Kidney (tissue), 14 donors: Measurements from ENCODE around the gene SF3B2. TPM values are rescaled to one million over a fixed set of nuclear protein-coding genes. Genes with fewer than 3 reads are reported as not detected.
A peak's percentile ranks its signal among the peaks of the same experiment; 100 is the strongest.

Source experiments
- DNase-seq, 5 donors: peaks; one replicate each; pipeline ENCODE4 v3.0.0-alpha.2; 2013 to 2020
- FAIRE-seq: peaks from 2 replicates; lab custom pipeline; 2012; peaks lifted over from hg19 to GRCh38; lab: Jason Lieb, UNC
- H3K27ac ChIP-seq, 2 donors: one replicate each; pipeline ENCODE4 v1.7.0; 2013; ENCODE audit warnings: low read depth in 2 of 2, low read length in 2 of 2, inconsistent platforms in 1 of 2
- H3K27me3 ChIP-seq: one replicate; pipeline ENCODE4 v1.7.1; 2013; ENCODE audit warnings: low read length, inconsistent platforms; ENCODE audit not compliant: control insufficient read depth, insufficient read depth
- H3K36me3 ChIP-seq, 3 donors: one replicate each; pipeline versions ENCODE4 v1.7.0 to v1.7.1; 2013; ENCODE audit warnings: low read length in 3 of 3, control low read depth in 1 of 3, inconsistent platforms in 1 of 3; ENCODE audit not compliant: insufficient read depth in 3 of 3, control insufficient read depth in 2 of 3
- H3K4me1 ChIP-seq, 3 donors: one replicate each; pipeline versions ENCODE4 v1.7.0 to v1.7.1; 2013; ENCODE audit warnings: low read length in 3 of 3, inconsistent platforms in 1 of 3, low read depth in 1 of 3; ENCODE audit not compliant: control insufficient read depth in 2 of 3, insufficient read depth in 2 of 3
- H3K4me3 ChIP-seq, 3 donors: one replicate each; pipeline versions ENCODE4 v1.7.0 to v1.8.1; 2013; ENCODE audit warnings: low read length in 3 of 3, control low read depth in 1 of 3, inconsistent platforms in 1 of 3
- H3K9ac ChIP-seq, 3 donors: one replicate each; pipeline versions ENCODE4 v1.7.0 to v1.7.1; 2013; ENCODE audit warnings: low read length in 3 of 3, control low read depth in 1 of 3, inconsistent platforms in 1 of 3
- H3K9me3 ChIP-seq, 3 donors: one replicate each; pipeline versions ENCODE4 v1.7.0 to v1.7.1; 2013; ENCODE audit warnings: low read length in 3 of 3, control low read depth in 1 of 3, inconsistent platforms in 1 of 3; ENCODE audit not compliant: control insufficient read depth in 2 of 3, insufficient read depth in 1 of 3
- CTCF ChIP-seq: IDR thresholded peaks from 3 replicates; pipeline ENCODE4 v1.5.1; 2012; ENCODE audit warnings: mild to moderate bottlenecking, moderate library complexity, borderline replicate concordance; ENCODE audit not compliant: insufficient read depth; ENCODE audit errors: extremely low read depth
- intact Hi-C: fragments of 100-400 bp; cut with DNase I; formaldehyde crosslinking; loops from one replicate; pipeline ENCODE4 v1.11.1; 2022
- polyA plus RNA-seq: library from polyadenylated mRNA; stranded (reverse); fragments of 350-450 nt; fragmentation: Illumina TruSeq; extraction: RNeasy Lipid Tissue Mini Kit (QIAGEN cat#74804); gene quantifications from one replicate; pipeline ENCODE4 v1.2.3, GENCODE V29; 2014; ENCODE audit warnings: low read depth, low replicate concordance; ENCODE audit not compliant: insufficient read depth
- total RNA-seq: library from RNA; stranded (reverse); fragmentation: NEBNext Ultra II Directional; extraction: Animal tissue kit (Norgen Biotek cat#: 25700); gene quantifications from one replicate; pipeline ENCODE4 v1.2.1, GENCODE V29; 2021
- donor health status: control.
- donor health status: control.
- donor health status: control.
- donor health status: control.
- donor health status: control.
- donor health status: DM: yes; HTN: yes; CAD: no.
- donor health status: Normal renal cell carcinoma (clear cell type).

Gene SF3B2
- total and polyA plus RNA-seq, 2 donors from 2014 or later, result 114 to 172 TPM

- H3K27me3 ChIP-seq, result peaks cover 9% of the 10 kb centered on the region
- DNase-seq (peak in 1 of 5 donors; percentile 64), FAIRE-seq (no peak)
- no peak for TF ChIP-seq CTCF
- intact Hi-C loops, result no loop called here
- H3K4me3 ChIP-seq, result no peak overlapping the region
- no peaks in the 10 kb centered on the region for H3K9me3 ChIP-seq
- H3K27ac ChIP-seq, result no peak overlapping the region
- H3K36me3 ChIP-seq, result no peaks in the 10 kb centered on the region
- peaks cover 0 to 3% (median 0%) of the 10 kb centered on the region in 3 donors for H3K4me1 ChIP-seq
- H3K9ac ChIP-seq, result no peak overlapping the region
Measured at GRCh38 chr11:66012371-66012945, 39.7 kb upstream of the SF3B2 start.

- Histone ChIP-seq H3K9ac (no peak overlapping the region), H3K36me3 (no peaks in the 10 kb centered on the region), H3K27ac (no peak overlapping the region), H3K9me3 (no peaks in the 10 kb centered on the region), H3K4me1 (peaks cover 0 to 3% (median 0%) of the 10 kb centered on the region in 3 donors), H3K27me3 (peaks cover 9% of the 10 kb centered on the region), H3K4me3 (no peak overlapping the region)
- intact Hi-C loops, result no loop called here
- TF ChIP-seq CTCF, result no peak
- FAIRE-seq, result no peak
- peak in 1 of 5 donors; percentile 55 for DNase-seq
Measured at GRCh38 chr11:66012946-66013761, 39.0 kb upstream of the SF3B2 start.

- no peak overlapping the region for H3K9ac ChIP-seq
- H3K4me1 ChIP-seq, result peaks cover 0 to 3% (median 0%) of the 10 kb centered on the region in 3 donors
- no peak overlapping the region for H3K27ac ChIP-seq
- no peak for DNase-seq
- no peak for FAIRE-seq
- no peak overlapping the region for H3K4me3 ChIP-seq
- H3K36me3 ChIP-seq, result no peaks in the 10 kb centered on the region
- intact Hi-C loops, result no loop called here
- no peaks in the 10 kb centered on the region for H3K9me3 ChIP-seq
- TF ChIP-seq CTCF, result no peak
- peaks cover 9% of the 10 kb centered on the region for H3K27me3 ChIP-seq
Measured at GRCh38 chr11:66013762-66014100, 38.4 kb upstream of the SF3B2 start.
